Measurements from ENCODE around the gene DGCR2. TPM values are rescaled to one million over a fixed set of nuclear protein-coding genes. Genes with fewer than 3 reads are reported as not detected.

Gene DGCR2
- total and polyA plus RNA-seq, 2 experiments from 2014 or later: 25.6 to 42.7 TPM

DNA sequence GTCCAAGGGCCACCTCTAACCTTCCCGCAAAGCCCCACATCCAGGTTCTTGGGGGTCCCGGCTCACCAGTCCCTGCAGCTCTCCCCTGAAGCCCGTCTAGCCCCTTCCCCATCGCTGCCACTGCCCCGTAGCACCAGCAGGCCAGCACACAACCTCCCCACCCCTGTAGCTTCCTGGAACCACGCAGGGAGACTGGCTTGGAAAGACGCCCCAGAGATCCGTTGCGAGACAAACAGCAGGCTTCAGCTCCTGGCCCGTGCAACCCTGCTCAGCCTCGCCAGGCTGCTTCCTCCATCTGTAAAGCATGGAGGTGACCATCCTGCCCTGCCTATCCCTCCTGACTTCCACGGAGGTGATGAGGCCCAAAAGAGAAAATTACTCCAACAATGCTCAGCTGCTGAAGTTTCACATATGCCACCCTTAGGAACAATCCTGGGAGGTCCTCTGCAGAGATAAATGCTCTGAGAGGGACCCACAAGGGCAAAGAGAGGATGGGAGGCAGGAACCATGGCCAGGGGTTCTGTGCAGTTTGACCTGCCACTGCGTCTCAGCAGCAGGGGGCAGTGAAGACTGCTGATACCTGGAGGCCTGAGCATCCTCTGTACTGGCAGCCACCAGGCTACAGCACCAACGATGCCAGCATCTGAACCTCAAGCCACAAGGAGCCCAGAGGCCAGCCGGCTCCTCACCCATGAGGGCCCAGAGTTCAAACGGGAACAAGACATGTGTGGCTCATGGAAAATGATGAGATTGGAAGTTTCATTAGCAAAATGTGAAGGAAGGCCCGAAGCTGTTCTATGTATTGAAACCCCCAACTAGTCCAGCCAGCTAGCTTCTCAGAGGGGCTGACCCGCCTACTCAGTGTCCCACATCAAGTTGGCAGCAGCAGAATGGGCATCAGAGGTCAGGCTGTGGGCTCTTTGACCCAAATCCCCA, 16.1 kb downstream of the DGCR2 start:
- H3K9me3 ChIP-seq (ENCODE audit: low read depth): no peaks in the 10 kb centered on the region
- peaks cover 9% of the 10 kb centered on the region for H3F3A ChIP-seq (ENCODE audit: insufficient read depth)
- in situ Hi-C loops (cut with MboI): no loop called here
- H3K36me3 ChIP-seq (ENCODE audit: low read depth): no peaks in the 10 kb centered on the region
- no peak overlapping the region for H3K9ac ChIP-seq
- H4K20me1 ChIP-seq (ENCODE audit: insufficient read depth): peaks cover 18% of the 10 kb centered on the region
- H3K4me3 ChIP-seq: no peak overlapping the region
- no peaks in the 10 kb centered on the region for H3K9me2 ChIP-seq (ENCODE audit: insufficient read depth)
- DNase-seq: no peak
- no peak for TF ChIP-seq EZH2phosphoT487 (IDR thresholded peaks at IDR 0.05; ENCODE audit: insufficient read depth, low read depth)
- no peak for TF ChIP-seq EZH2 (IDR thresholded peaks at IDR 0.05; ENCODE audit: insufficient read depth, poor library complexity, severe bottlenecking)
- H3K27me3 ChIP-seq (replicated peaks; ENCODE audit: insufficient read depth): no peaks in the 10 kb centered on the region
- no peak overlapping the region for H2AFZ ChIP-seq
- H3K79me2 ChIP-seq (ENCODE audit: insufficient read depth): peaks cover 99% of the 10 kb centered on the region
- H3K4me2 ChIP-seq (ENCODE audit: unreplicated experiment): no peak overlapping the region
- H3K27ac ChIP-seq: no peak overlapping the region
- WGBS, 2 experiments (ENCODE audit: low coverage in 1 of 2, low lambda C conversion rate in 2 of 2, missing lambda C conversion rate in 2 of 2): 52 to 57% methylated on average over 17 to 18 of the region's 18 CpGs
- peaks cover 6% of the 10 kb centered on the region; the same call in 1 of the 2 replicates for H3K4me1 ChIP-seq (ENCODE audit: insufficient read depth)

- no peak overlapping the region for H3K4me3 ChIP-seq
- no peak overlapping the region for H2AFZ ChIP-seq
- no peak for TF ChIP-seq EZH2phosphoT487 (IDR thresholded peaks at IDR 0.05; ENCODE audit: insufficient read depth, low read depth)
- TF ChIP-seq EZH2 (IDR thresholded peaks at IDR 0.05; ENCODE audit: insufficient read depth, poor library complexity, severe bottlenecking): no peak
- in situ Hi-C loops (cut with MboI): no loop called here
- no peaks in the 10 kb centered on the region for H3K36me3 ChIP-seq (ENCODE audit: low read depth)
- no peaks in the 10 kb centered on the region for H3K9me3 ChIP-seq (ENCODE audit: low read depth)
- peaks cover 99% of the 10 kb centered on the region for H3K79me2 ChIP-seq (ENCODE audit: insufficient read depth)
- no peak overlapping the region for H3K9ac ChIP-seq
- H3K4me2 ChIP-seq (ENCODE audit: unreplicated experiment): no peak overlapping the region
- DNase-seq: no peak
- H4K20me1 ChIP-seq (ENCODE audit: insufficient read depth): peaks cover 18% of the 10 kb centered on the region
- H3F3A ChIP-seq (ENCODE audit: insufficient read depth): peaks cover 9% of the 10 kb centered on the region
- no peaks in the 10 kb centered on the region for H3K27me3 ChIP-seq (replicated peaks; ENCODE audit: insufficient read depth)
- no peak overlapping the region for H3K27ac ChIP-seq
- 98 to 99% methylated on average over 8 of the region's 8 CpGs for WGBS, 2 experiments (ENCODE audit: low coverage in 1 of 2, low lambda C conversion rate in 2 of 2, missing lambda C conversion rate in 2 of 2)
- peaks cover 6% of the 10 kb centered on the region; the same call in 1 of the 2 replicates for H3K4me1 ChIP-seq (ENCODE audit: insufficient read depth)
- H3K9me2 ChIP-seq (ENCODE audit: insufficient read depth): no peaks in the 10 kb centered on the region
Measured at GRCh38 chr22:19105456-19105855, 16.8 kb downstream of the DGCR2 start.

DNA sequence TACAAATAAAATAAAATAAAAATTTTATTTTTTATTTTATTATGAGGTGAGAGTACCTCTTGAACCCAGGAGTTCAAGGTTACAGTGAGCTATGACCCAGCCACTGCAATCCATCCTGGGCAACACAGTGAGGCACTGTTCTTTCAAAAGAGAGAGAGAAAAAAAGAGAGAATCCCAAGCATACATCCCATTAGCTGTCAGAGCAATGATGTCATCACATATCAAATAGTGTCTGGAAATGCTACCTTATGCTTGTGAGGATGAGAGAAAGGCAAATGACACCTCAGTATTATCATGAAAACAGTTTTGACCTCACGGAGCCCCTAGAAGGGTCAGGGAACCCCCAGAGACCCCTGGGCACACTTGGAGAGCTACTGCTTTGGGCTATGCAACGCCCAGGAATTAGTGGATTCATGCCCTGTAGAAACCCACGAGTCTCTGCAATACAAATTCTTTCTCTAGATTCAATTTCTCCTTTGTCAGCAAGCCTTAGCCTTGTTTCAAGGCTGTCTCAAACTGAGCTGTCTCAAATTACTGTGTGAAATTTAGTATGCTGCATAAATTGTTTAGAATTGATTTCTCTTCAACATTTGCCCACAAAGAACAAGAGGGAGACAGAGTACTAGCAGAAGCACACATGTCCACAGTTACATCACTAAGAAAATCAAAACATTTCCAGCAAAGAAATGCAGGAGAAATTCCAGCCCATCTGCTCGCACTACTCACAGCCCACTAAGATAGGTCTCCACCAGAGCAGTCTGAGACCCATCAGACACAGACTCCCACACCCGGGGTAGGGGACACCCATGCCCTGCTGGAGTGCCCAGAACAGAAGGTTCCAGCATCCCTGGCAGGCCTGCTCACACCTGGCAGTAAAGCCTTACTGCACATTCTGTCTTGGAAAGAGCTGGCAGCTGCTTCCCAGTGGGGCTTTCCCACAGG, 18.1 kb downstream of the DGCR2 start:
- Histone ChIP-seq H3K36me3 (ENCODE audit: low read depth) (no peaks in the 10 kb centered on the region), H2AFZ (no peak overlapping the region), H3K4me1 (ENCODE audit: insufficient read depth) (peaks cover 3% of the 10 kb centered on the region; the same call in 1 of the 2 replicates), H3K9ac (no peak overlapping the region), H3K27me3 (replicated peaks; ENCODE audit: insufficient read depth) (no peaks in the 10 kb centered on the region), H3K4me2 (ENCODE audit: unreplicated experiment) (no peak overlapping the region), H4K20me1 (ENCODE audit: insufficient read depth) (peaks cover 18% of the 10 kb centered on the region), H3K9me3 (ENCODE audit: low read depth) (no peaks in the 10 kb centered on the region), H3K79me2 (ENCODE audit: insufficient read depth) (peaks cover 100% of the 10 kb centered on the region), H3K27ac (no peak overlapping the region), H3K4me3 (no peak overlapping the region), H3K9me2 (ENCODE audit: insufficient read depth) (no peaks in the 10 kb centered on the region), H3F3A (ENCODE audit: insufficient read depth) (peaks cover 6% of the 10 kb centered on the region)
- WGBS, 2 experiments (ENCODE audit: low coverage in 1 of 2, low lambda C conversion rate in 2 of 2, missing lambda C conversion rate in 2 of 2): 36 to 44% methylated on average over 5 of the region's 5 CpGs
- TF ChIP-seq EZH2 (IDR thresholded peaks at IDR 0.05; ENCODE audit: insufficient read depth, poor library complexity, severe bottlenecking) (no peak), EZH2phosphoT487 (IDR thresholded peaks at IDR 0.05; ENCODE audit: insufficient read depth, low read depth) (no peak)
- in situ Hi-C loops (cut with MboI): no loop called here
- peak; percentile 26 for DNase-seq

DNA sequence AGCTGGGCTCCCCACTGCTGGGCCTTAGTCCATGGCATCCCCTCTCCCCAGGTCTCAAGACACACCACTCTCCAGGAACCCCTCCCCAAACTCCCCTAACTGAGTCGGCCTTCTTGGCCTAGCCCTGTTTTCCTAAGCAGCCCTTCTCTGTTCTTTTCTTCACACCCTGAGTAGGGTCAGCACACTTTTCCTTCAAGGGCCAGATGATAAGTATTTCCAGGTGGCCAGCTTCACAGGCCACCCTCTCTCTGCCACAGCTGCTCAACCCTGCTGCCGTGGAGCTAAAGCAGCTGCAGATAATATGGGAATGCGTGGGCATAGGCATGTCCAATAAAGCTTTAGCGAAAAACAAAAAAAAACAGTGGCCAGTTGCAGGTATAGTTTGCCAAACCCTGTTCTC, 24.1 kb downstream of the DGCR2 start:
- H3K27me3 ChIP-seq (replicated peaks; ENCODE audit: insufficient read depth): no peaks in the 10 kb centered on the region
- in situ Hi-C loops (cut with MboI): no loop called here
- no peaks in the 10 kb centered on the region for H3K4me1 ChIP-seq (ENCODE audit: insufficient read depth)
- H3K79me2 ChIP-seq (ENCODE audit: insufficient read depth): peaks cover 97% of the 10 kb centered on the region
- H3K4me3 ChIP-seq: no peak overlapping the region
- no peak for DNase-seq
- H3K4me2 ChIP-seq (ENCODE audit: unreplicated experiment): no peak overlapping the region
- 77 to 79% methylated on average over 4 of the region's 4 CpGs for WGBS, 2 experiments (ENCODE audit: low coverage in 1 of 2, low lambda C conversion rate in 2 of 2, missing lambda C conversion rate in 2 of 2)
- no peak overlapping the region for H3K27ac ChIP-seq
- no peak overlapping the region for H3K9ac ChIP-seq
- no peak overlapping the region for H2AFZ ChIP-seq
- no peaks in the 10 kb centered on the region for H3K9me2 ChIP-seq (ENCODE audit: insufficient read depth)
- no peaks in the 10 kb centered on the region for H3K9me3 ChIP-seq (ENCODE audit: low read depth)
- H4K20me1 ChIP-seq (ENCODE audit: insufficient read depth): peaks cover 10% of the 10 kb centered on the region
- H3K36me3 ChIP-seq (ENCODE audit: low read depth): no peaks in the 10 kb centered on the region
- TF ChIP-seq EZH2 (IDR thresholded peaks at IDR 0.05; ENCODE audit: insufficient read depth, poor library complexity, severe bottlenecking) (no peak), EZH2phosphoT487 (IDR thresholded peaks at IDR 0.05; ENCODE audit: insufficient read depth, low read depth) (no peak)
- H3F3A ChIP-seq (ENCODE audit: insufficient read depth): no peaks in the 10 kb centered on the region

All from GM23248 (cell line).